Upper lobe of left lung (tissue), 6 donors: Measurements from ENCODE around the gene TRAF1. TPM values are rescaled to one million over a fixed set of nuclear protein-coding genes. Genes with fewer than 3 reads are reported as not detected.

Experiments
- ATAC-seq, 2 donors: fragments of 200-7000 bp; cut with Tn5 transposase; one replicate each; pipeline ENCODE4 v1.9.1; 2022; ENCODE audit warnings: mild to moderate bottlenecking in 2 of 2, moderate library complexity in 2 of 2; ENCODE audit not compliant: low FRiP score in 2 of 2
- DNase-seq, 2 donors: peaks; one replicate each; pipeline ENCODE4 v3.0.0-alpha.2; 2019 to 2020
- H3K27ac ChIP-seq, 4 donors: fragments of 200-600 bp; sonication (generic); one replicate each; pipeline ENCODE4 v1.5.1; 2016 to 2019
- H3K27me3 ChIP-seq, 4 donors: fragments of 200-600 bp; sonication (generic); one replicate each; pipeline ENCODE4 v1.5.1; 2017 to 2019
- H3K36me3 ChIP-seq, 4 donors: fragments of 200-600 bp; sonication (generic); one replicate each; pipeline ENCODE4 v1.5.1; 2016 to 2019
- H3K4me1 ChIP-seq, 4 donors: fragments of 200-600 bp; sonication (generic); one replicate each; pipeline ENCODE4 v1.5.1; 2018 to 2019
- H3K4me3 ChIP-seq, 4 donors: fragments of 200-600 bp; sonication (generic); one replicate each; pipeline ENCODE4 v1.5.1; 2017 to 2019; ENCODE audit warnings: mild to moderate bottlenecking in 2 of 4, moderate library complexity in 1 of 4
- H3K9me3 ChIP-seq, 4 donors: fragments of 200-600 bp; sonication (generic); one replicate each; pipeline ENCODE4 v1.5.1; 2018 to 2019
- CTCF ChIP-seq, 6 experiments: fragments of 450-650 bp in 4 of 6; fragments of 200-600 bp in 2 of 6; sonication (generic) in 2 of 6; IDR thresholded peaks; one replicate each; pipeline ENCODE4 v1.5.1; 2016 to 2019; ENCODE audit warnings: antibody characterized with exemption in 6 of 6
- EP300 ChIP-seq, 4 donors: sonication (generic); formaldehyde crosslinking; IDR thresholded peaks; one replicate each; pipeline ENCODE4 v1.5.1; 2017; ENCODE audit warnings: antibody characterized with exemption in 4 of 4, control low read depth in 2 of 4
- POLR2A ChIP-seq, 4 donors: fragments of 450-650 bp; IDR thresholded peaks; one replicate each; pipeline ENCODE4 v1.5.1; 2016 to 2017; ENCODE audit warnings: antibody characterized with exemption in 4 of 4, mild to moderate bottlenecking in 2 of 4
- POLR2AphosphoS5 ChIP-seq, 2 donors: sonication (generic); formaldehyde crosslinking; IDR thresholded peaks; one replicate each; pipeline ENCODE4 v1.5.1; 2017; ENCODE audit warnings: antibody characterized with exemption in 2 of 2
- WGBS, 2 donors: methylation state at CpG; one replicate each; pipeline ENCODE4 v1.1.5; 2017 to 2018; 5-methylcytosine and 5-hydroxymethylcytosine counted together
- total RNA-seq, 6 donors: library from RNA; depleted of rRNA in 4 of 6; stranded (reverse); fragments of >200 nt in 4 of 6; gene quantifications; one replicate each; pipeline versions ENCODE4 v1.1.0 to v1.2.1, GENCODE V29; 2016 to 2021
- donor health status: DM: no; HTN: no; CAD: no; lungs with moderate emphysema.
- donor health status: DM: no; HTN: yes; CAD: no; lungs with severe emphysema.

Gene TRAF1
- total RNA-seq, 6 donors from 2014 or later = 2.9 to 29.3 (median 6.6) TPM

GRCh38 chr9:120948824-120949223, 22.2 kb upstream of the TRAF1 start:
- Histone ChIP-seq H3K4me3 (no peak overlapping the region), H3K36me3 (no peaks in the 10 kb centered on the region), H3K27me3 (no peaks in the 10 kb centered on the region), H3K27ac (no peak overlapping the region), H3K4me1 (peaks cover 7 to 27% (median 20%) of the 10 kb centered on the region in 4 donors), H3K9me3 (no peaks in the 10 kb centered on the region)
- TF ChIP-seq CTCF (IDR thresholded peaks at IDR 0.05) (no peak), POLR2A (IDR thresholded peaks at IDR 0.05) (no peak), POLR2AphosphoS5 (IDR thresholded peaks at IDR 0.05) (no peak), EP300 (IDR thresholded peaks at IDR 0.05) (no peak)
- ATAC-seq = no peak
- WGBS, 2 donors = 92 to 100% methylated on average over 1 of the region's 1 CpG
- no peak for DNase-seq

- 52 to 82% methylated on average over 2 of the region's 2 CpGs for WGBS, 2 donors
These were observed 20.6 kb upstream of the TRAF1 start for GRCh38 chr9:120947222-120947621.

GRCh38 chr9:120946259-120946658, 19.7 kb upstream of the TRAF1 start:
- TF ChIP-seq CTCF (IDR thresholded peaks at IDR 0.05) = no peak
- TF ChIP-seq POLR2AphosphoS5 (IDR thresholded peaks at IDR 0.05) = no peak
- TF ChIP-seq EP300 (IDR thresholded peaks at IDR 0.05) = no peak
- TF ChIP-seq POLR2A (IDR thresholded peaks at IDR 0.05) = no peak
- no peaks in the 10 kb centered on the region for H3K9me3 ChIP-seq
- H3K4me3 ChIP-seq = no peak overlapping the region
- H3K4me1 ChIP-seq = peaks cover 26 to 39% (median 37%) of the 10 kb centered on the region in 4 donors
- no peaks in the 10 kb centered on the region for H3K27me3 ChIP-seq
- 74% methylated on average over 3 of the region's 3 CpGs for WGBS, 2 donors
- no peak overlapping the region for H3K27ac ChIP-seq
- DNase-seq (no peak), ATAC-seq (peak in 1 of 2 donors; percentile 33)
- no peaks in the 10 kb centered on the region for H3K36me3 ChIP-seq

More at GRCh38 chr9:120947222-120947621, 20.6 kb upstream of the TRAF1 start:
- no peak for DNase-seq
- Histone ChIP-seq H3K4me1 (peaks cover 17 to 36% (median 30%) of the 10 kb centered on the region in 4 donors), H3K4me3 (no peak overlapping the region), H3K27me3 (no peaks in the 10 kb centered on the region), H3K9me3 (no peaks in the 10 kb centered on the region), H3K36me3 (no peaks in the 10 kb centered on the region), H3K27ac (peak overlapping the region in 1 of 4 donors; percentile 26)
- peak in 1 of 2 donors; percentile 58 for ATAC-seq
- TF ChIP-seq POLR2AphosphoS5 (IDR thresholded peaks at IDR 0.05) (no peak), CTCF (IDR thresholded peaks at IDR 0.05) (no peak), EP300 (IDR thresholded peaks at IDR 0.05) (no peak), POLR2A (IDR thresholded peaks at IDR 0.05) (no peak)

GRCh38 chr9:120944948-120945347, 18.4 kb upstream of the TRAF1 start:
- Histone ChIP-seq H3K27ac (no peak overlapping the region), H3K27me3 (no peaks in the 10 kb centered on the region), H3K4me3 (no peak overlapping the region), H3K36me3 (no peaks in the 10 kb centered on the region), H3K4me1 (peaks cover 29 to 35% (median 32%) of the 10 kb centered on the region in 4 donors), H3K9me3 (no peaks in the 10 kb centered on the region)
- TF ChIP-seq POLR2A (IDR thresholded peaks at IDR 0.05) = no peak
- TF ChIP-seq POLR2AphosphoS5 (IDR thresholded peaks at IDR 0.05) = no peak
- TF ChIP-seq CTCF (IDR thresholded peaks at IDR 0.05) = no peak
- TF ChIP-seq EP300 (IDR thresholded peaks at IDR 0.05) = no peak
- 91 to 100% methylated on average over 3 of the region's 3 CpGs for WGBS, 2 donors
- no peak for DNase-seq
- no peak for ATAC-seq

GRCh38 chr9:120944434-120944843, 17.8 kb upstream of the TRAF1 start:
- Histone ChIP-seq H3K27me3 (no peaks in the 10 kb centered on the region), H3K27ac (no peak overlapping the region), H3K36me3 (no peaks in the 10 kb centered on the region), H3K4me3 (no peak overlapping the region), H3K4me1 (peaks cover 31 to 35% (median 32%) of the 10 kb centered on the region in 4 donors), H3K9me3 (no peaks in the 10 kb centered on the region)
- 82% methylated on average over 4 of the region's 4 CpGs for WGBS, 2 donors
- TF ChIP-seq CTCF (IDR thresholded peaks at IDR 0.05) (no peak), POLR2AphosphoS5 (IDR thresholded peaks at IDR 0.05) (no peak), POLR2A (IDR thresholded peaks at IDR 0.05) (no peak), EP300 (IDR thresholded peaks at IDR 0.05) (no peak)
- DNase-seq = no peak
- no peak for ATAC-seq
